C1 segment of cervical spinal cord (tissue), 14 donors: ENCODE measurements around the gene SRCAP.

ENCODE experiments used
- DNase-seq, 14 donors: peaks; one replicate each; lab custom pipeline; 2025; lab: John Stamatoyannopoulos, UW

SRCAP gene

DNA sequence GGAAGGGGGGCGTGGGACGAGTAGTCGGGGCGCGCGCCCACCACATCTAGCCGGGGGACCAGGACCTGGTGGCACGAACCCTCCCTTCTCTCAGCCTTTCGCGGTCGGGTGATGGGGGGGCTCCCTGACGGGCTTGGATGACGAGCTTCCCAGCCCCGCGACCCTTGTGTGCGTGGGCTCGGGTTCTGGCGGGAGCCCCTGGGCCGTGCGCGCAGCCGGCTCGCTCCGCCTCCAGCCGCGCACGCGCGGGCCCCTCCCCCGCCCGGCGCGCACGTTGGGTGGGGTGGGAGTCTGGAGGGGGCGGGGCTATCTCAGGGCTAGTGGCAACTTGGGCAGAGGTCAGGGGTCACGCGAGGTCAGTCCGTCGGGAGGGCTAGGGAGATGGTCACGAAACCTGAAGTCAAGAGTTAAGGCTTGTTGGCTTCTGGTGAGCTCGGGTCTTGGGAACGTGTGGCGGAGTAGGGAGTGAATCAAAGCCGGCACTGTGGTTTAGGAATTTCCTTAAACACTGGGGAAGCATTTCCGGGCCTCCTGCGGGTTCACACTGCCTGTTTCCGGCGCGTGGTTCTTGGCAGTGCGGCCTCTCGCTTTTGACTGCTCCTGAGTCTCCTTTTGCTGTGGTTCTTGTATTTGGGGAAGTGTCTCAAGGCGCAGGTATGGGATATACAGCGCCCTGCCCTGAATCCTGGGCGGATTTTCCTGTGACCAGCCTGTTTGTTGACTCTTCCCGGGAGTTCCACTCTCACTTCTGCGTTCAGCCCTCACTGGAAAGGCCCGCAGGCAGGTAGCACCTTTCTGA lies at the start of gene SRCAP:
Gene SRCAP (plus strand): TSS at position 356 of the 799 bp plus-strand sequence. CDS start 1,654 bp downstream, outside the sequence.
- peak; percentile 35 to 85 (median 71) for DNase-seq

DNA sequence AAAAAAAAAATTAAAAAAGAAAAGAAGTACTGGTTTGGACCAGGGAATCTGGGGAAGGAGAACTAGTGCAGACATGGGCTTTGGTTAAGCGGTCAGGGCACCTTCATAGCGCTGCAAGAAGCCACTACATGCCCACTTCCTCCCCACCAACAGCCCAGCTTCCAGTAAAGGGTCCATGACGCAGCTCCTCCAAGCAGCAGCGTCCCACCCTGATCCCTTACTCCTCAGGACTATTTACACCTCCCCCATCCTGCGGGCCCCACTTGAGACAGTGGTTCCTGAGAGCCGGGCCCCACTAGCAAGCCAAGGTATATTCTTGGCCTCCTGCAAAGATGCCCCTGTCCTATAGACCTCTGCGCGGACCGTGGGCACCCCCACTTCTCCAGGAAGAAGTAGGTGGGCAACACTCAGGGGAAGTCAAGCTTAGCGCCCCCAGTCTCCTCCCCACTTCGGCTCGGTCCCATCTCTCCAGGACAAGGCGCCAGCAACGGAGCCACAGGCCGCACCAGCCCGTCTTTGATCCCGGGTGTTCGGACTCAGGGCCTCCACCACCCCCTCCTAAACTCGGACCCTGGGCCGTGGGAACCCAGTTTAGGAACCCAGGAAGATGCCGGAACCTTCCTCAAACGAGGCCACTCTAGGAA lies 49.1 kb upstream of the SRCAP start:
- DNase-seq, result peak in 2 of 14 donors; percentile 68 to 69

DNA sequence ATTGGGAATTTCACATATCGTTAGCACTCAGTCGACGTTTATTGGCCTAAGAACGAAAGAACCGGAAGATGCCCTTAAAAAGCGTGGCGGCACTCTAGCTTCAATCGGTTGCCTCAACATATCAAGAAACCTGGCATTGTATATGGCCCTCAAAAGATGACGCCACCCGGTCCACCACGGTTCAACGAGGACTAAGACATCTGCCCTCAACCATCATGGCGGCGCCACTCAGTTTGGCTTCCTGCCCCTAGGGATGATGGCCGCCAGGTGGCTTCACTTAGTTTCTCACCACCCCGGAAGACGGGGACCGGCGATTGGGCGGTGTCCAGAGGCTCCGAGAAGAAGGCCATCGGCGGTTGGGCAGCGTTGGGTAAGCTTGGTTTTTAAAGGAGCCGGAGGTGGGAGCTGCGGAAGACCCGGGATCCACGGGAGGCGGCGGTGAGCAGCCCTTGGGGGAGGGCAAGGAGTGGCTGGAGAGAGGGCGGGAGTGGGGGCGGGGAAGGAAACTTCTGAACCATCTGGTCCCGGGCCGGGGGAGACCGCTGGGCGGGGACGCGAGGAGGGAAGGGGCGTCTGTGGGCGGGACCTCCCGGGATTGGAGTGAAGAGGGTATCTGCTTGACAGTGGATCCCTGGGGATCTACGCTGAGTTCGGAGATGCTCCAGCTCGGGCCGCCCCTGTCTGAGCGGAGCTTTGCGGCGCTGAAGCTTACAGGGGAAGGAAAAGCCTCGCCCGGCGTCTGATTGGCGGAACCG lies 48.4 kb upstream of the SRCAP start, which contains the start of gene PRR14:
Gene PRR14 (plus strand): TSS at position 592 of the 755 bp plus-strand sequence. CDS start 686 bp downstream, outside the sequence.
- peak; percentile 94 to 100 (median 99) for DNase-seq

DNA sequence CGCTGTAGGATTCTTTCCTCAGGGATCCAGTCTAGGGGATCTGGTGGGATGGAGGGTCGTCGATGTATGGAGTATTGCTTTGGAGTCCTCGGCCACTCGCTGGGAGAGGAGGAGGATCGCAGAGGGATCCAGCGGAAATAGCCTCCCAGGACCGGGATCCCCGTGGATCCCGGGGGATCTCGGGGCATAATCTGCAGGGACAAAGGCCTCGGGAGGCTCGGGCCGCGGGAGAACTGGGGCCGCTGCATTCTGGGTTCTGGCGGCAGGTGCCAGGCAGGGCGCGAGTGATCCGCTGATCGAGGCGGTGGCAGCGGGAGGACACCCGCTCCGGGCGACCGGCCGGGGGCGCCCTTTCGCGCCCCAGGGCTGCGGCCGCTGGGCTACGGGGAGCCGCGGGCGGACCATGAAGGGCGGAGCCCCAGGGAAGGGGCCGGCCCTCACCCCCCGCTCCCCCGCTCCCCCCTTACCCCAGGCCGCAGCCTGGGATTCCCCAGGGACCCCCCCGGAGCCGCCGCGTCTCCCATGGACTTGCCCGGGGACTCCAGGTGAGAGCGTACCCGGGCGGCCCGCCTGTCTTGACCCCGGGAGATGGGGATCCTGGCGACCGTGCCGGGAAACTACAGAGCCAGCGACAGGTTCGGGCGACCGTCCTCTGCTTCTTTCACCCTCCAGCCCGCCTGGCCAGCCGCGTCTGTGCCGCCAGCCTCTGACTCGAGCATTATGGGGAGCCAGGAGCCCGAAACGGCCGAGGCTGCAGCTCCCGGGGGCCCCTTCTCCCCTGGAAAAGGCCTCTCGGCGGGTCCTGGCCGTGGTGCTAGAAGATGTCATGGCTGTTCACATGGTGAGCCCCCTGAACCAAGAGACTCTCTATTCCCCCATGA lies 47.6 kb upstream of the SRCAP start:
- DNase-seq, result peak in 12 of 14 donors; percentile 12 to 79 (median 54)

DNA sequence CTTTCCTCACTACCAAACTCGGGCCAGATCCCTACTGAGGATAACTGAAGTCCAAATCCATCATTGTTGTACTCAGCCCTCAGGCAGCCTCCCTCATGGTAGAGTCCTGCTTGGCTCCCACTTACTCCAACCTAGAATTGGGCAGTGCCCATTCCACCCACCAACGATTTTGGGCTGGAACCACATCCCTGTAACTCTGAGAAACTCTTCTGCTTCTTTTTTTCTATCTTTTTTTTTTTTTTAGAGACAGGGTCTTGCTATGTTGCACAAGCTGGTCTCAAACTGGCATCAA lies 47.0 kb upstream of the SRCAP start:
- DNase-seq, result no peak

DNA sequence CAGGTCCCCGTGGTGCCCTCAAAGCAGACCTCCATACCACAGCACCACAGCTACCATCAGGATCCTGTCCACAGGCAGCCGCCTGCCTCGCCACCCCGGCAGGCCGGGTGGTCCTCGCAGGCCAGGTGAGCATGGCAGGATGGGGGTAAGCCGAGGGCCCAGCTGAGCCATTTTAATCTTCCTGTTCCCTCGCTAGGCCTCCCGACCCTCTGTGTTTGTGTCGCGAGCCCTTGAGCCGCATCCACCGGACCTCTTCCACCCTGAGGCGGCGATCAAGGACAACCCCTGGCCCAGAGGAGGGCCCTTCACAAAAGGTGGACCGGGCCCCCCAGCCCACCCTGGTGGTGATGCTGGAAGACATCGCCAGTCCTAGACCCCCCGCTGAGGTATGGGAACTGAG lies 46.3 kb upstream of the SRCAP start:
- no peak for DNase-seq

DNA sequence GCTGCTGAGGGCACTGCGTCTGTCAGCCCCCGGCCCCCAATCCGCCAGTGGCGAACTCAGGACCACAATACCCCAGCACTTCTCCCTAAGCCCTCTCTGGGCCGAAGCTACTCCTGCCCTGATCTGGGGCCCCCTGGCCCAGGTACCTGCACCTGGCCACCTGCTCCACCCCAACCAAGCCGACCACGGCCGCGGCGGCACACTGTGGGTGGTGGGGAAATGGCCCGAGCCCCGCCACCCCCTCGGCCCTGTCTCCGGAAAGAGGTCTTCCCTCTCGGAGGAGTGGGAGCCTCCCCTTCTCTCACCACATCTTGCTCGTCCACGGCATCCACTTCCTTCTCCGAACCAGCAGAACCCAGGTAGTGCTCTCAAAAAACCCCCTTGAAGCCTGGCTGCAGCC lies 44.1 kb upstream of the SRCAP start:
- no peak for DNase-seq

DNA sequence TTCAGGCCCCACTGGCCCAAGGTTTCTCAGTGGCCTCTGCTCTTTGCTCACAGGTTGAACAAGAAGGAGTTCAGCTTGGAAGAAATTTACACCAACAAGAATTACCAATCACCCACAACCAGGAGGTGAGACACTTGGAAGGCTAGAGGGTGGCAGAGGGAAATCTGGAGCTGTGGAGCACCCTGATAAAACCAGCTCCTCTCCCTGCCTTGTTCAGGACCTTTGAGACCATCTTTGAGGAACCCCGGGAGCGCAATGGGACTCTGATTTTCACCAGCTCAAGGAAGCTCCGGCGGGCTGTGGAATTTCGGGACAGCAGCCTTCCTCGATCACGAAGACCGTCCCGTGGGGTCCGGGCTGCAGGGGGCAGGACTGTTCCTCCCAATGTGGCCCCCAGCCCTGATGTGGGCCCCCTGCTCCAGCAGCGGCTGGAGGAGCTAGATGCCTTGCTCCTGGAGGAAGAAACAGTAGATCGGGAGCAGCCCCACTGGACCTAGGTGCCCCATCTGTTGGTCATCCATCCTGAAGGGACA lies 43.1 kb upstream of the SRCAP start:
- no peak for DNase-seq

DNA sequence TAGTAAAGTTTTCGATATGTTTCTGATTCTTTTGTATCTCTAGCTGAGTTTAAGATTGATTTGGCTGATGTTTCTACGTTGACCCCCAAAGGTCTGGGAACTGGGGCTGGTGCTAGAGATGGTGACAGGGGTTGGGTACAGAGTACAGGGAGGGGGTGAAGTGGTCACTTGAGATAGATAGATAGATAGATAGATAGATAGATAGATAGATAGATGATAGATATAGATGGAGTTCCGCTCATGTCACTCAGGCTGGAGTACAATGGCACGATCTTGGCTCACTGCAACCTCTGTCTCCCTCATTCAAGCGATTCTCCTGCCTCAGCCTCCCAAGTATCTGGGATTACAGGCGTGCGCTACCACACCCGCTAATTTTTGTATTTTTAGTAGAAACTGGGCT lies 42.6 kb upstream of the SRCAP start:
- no peak for DNase-seq

DNA sequence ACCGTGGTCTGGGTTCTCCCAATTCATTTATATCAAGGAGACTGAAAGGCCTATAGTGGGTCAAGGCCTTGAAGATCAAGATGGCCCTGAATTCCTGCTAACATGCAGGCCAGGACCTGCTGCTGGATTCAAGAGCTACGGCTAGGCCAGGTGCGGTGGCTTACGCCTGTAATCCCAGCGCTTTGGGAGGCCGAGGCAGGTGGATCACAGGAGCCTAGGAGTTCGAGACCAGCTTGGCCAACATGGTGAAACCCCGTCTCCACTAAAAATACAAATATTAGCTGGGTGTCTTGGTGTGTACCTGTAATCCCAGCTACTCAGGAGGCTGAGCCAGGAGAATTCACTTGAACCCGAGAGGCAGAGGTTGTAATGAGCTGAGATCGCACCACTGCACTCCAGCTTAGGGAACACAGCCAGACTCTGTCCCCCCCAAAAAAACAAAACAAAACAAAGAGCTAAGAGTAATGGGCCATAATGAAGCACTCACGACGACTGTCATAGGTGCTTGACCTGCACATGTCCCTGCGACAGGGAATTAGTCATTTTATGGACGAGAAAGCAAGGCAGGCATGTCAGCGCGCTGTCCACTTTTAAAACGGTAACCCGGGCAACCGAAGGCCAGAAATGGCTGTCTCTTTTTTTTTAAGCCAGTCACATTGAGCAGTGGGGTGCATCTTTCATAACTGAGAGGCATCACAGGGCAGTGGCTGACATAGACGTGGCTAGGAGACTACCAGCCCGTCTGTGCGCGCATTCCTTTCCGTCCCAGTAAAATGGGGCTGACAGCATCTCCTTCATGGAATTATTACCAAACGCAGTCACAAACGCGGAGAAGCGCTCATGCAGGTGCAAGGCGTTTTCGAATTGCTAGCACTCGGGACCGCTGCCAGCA lies 41.8 kb upstream of the SRCAP start:
- DNase-seq, result no peak

DNA sequence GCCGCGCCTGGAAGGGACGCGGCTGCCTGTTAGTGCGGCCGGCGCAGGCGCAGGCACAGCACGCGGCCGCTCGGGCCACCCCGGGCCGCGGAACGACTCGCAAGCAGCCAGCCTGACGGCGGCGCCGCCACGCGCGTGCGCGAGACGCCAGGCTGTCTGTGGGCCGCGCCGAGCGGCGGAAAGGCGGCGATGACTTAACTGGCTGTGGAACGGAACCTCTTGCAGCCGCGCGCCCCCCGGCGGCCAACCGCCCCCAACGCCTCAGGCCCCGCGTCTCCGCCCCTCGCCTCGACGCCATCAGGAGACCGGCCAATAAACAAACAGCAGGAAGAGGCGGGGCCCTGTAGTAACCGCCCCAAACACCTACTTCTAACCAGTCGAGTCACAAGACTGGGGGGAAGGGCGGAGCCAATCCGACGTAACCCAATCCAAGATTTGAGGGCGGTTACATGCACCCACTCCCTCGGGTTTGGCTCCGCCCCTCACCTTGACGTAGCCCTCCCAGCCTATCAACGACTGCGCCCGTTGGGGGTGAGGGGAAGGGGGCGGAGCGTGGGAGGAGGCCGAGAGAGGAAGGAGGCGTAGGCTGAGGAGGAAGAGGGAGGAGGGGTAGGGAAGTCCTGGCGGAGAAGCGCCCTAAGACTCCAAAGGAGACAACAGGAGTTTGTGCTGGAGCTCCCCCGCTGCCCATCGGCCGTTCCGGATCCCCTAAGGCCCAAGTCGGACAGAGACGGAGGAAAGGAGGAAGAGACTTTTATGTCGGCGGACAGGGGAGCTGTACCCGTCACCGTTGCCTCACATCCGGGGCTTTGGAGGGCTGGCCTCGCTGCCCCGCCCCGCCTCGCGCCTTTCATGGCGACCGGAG lies 40.9 kb upstream of the SRCAP start, which contains the start of gene FBRS:
Gene FBRS (plus strand): TSS at position 566 of the 865 bp plus-strand sequence. CDS start 1,088 bp downstream, outside the sequence.
- DNase-seq, result peak; percentile 98 to 100 (median 100)

DNA sequence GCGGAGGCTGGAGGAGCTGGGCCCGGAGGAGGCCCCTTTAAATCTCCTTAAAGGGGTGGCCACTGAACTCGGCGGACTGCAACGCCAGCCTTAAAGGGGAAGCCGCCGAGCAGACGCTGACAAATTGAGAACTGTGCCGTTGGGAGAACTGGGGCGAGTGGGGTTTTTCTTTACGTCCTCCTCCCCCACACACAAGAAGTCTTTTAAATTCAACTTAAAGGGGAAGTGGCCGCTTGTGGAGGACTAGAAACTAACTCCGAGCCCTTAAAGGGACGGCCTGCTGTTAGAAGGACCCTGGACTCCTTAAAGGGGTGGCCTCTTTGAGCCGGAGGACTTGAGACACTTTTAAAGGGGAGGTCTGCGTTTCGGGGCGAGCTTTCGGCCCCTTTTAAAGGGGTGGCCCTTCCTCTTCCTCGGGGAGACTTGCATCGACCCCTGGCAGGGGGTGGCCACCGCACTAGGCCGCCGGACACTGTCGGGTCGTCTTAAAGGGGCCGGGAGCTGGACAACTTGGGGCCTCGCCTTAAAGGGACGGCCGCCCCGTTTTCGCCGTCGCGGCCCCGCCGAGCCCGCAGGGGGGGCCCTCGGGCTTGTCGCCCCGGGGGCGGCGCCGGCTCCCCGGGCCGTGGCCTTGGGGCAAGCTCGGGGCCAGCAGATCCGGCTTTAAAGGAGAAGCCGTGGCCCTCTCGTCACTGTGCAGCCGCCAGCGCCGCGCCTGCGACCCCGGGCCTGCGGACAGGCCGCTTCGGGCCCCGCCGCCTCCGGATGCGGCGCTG lies 40.1 kb upstream of the SRCAP start:
- DNase-seq, result peak in 11 of 14 donors; percentile 88 to 99 (median 97)

DNA sequence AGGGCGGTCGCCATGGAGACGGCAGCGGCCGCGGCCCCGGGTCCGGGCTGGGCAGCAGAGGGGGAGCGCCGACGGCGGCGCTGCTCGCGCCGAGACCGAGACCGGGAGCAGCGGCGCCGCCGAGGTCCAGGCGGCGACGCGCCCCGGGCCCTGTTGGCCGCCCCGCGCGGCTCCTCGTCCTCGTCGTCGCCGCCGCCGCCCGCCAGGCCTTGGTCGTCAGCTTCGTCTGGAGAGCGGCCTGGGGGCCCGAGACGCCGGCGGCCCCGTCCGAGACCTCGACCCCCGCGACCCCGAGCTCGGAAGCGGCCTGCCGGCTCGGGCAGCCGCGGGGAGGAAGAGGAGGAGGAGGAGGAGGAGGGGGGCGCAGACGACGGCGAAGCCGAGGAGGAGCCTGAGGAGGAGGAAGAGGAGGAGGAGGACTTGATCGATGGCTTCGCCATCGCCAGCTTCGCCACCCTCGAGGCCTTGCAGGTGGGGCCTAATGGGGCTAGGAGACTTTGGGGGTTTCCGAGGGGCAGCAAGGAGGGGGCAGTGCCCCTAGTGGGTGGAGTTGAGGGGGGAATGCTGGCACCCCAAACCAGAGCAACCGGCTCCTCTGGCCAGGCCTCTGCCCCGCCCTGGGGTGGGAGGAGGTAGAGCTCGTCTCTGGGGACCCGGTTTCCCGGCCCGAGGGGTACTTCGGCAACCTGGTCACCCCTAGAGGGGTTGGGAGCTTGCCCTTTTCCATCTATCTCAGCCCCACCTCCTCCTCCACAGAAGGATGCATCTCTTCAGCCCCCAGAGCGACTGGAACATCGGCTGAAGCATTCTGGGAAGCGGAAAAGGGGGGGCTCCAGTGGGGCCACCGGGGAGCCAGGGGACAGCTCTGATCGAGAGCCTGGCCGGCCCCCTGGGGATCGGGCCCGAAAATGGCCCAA lies 39.2 kb upstream of the SRCAP start:
- DNase-seq, result peak in 3 of 14 donors; percentile 4 to 26 (median 10)

DNA sequence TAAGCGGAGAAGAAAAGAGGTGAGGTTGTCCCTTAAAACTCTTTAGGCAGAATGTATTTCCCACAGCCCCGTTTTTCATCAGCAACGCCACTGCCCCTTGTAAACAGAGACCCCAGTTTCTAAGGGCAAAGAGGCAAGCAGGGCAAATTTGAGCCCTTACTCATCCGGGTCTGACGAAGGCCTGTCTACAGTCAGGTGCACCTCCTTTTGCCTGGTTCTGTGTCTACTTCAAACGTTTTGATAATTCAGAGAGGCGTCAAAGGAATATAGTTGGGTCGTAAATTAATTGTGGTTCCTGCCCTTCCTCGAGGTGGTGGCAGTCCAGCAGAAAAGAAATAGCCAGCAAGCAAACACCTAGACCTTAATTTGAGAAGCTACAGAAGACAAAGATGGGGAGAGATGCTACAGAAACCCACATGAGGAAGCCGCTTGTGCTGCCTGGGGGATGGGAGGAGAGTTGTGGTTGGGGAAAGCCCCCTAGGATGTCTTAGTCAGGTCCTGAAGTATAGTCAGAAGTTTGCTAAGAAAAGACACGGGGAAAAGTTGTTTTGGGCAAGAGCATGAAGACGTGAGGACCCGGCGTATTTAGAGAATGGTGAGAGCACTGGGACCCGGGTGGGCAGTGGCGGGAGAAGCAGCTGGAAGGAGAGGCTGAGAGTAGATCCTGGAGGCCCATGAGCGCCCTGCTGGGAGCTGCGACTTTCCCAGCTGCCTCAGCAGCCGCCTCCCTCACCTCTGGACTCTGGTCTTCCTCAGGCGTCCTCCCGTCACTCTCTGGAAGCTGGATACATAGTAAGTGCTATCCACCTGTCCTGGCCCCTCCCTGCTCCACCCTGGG lies 38.3 kb upstream of the SRCAP start:
- no peak for DNase-seq

DNA sequence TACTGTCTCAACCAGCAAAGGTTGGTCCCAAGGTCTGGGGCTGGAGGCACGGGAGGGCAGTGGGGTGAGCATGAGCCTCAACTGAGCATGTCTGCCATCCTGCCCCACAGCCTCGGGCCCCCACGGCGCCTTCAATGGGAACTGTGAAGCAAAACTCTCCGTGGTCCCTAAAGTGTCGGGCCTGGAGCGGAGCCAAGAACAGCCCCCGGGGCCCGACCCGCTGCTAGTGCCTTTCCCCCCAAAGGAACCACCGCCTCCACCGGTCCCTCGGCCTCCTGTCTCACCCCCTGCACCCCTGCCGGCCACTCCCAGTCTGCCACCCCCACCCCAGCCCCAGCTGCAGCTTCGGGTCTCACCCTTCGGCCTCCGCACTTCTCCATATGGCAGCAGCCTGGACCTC lies 36.5 kb upstream of the SRCAP start:
- no peak for DNase-seq

DNA sequence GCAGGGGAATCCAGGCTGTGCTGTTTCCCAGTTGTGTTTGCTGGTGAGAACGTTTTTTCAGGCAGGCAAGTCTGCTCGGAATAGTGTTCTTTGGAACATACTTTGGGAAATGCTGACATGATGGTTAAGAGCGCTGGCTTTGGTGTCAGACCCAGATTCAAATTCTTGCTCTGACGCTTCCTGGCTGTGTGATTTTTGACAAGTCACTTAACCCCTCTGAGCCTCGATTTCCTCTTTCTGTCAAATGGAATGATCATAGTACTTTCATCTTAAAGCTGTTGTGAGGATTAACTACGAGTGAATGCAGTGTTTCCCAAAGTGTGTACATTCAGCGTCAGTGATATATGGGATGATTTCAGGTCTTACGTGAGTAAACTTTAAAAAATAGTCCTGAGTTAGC lies 35.9 kb upstream of the SRCAP start:
- DNase-seq, result no peak
